ENCODE data around the gene ANKRD40CL.
A peak's percentile ranks its signal among the peaks of the same experiment; 100 is the strongest.

ANKRD40CL gene

GRCh38 chr17:50800196-50800700 lies 32.9 kb upstream of the ANKRD40CL start:
- no peak overlapping the region for H3K27ac Mint-ChIP-seq
- H3K36me3 Mint-ChIP-seq, result no peaks in the 10 kb centered on the region
- no peak overlapping the region for H3K4me3 Mint-ChIP-seq
- peaks cover 15% of the 10 kb centered on the region for H3K27me3 Mint-ChIP-seq
- DNase-seq, result no peak
- CTCF ChIA-PET, result no interaction called here
- H3K4me1 Mint-ChIP-seq, result no peaks in the 10 kb centered on the region
- no peaks in the 10 kb centered on the region for H3K9me3 Mint-ChIP-seq

GRCh38 chr17:50799582-50799981 lies 32.3 kb upstream of the ANKRD40CL start:
- no peak for DNase-seq
- H3K4me1 Mint-ChIP-seq, result no peaks in the 10 kb centered on the region
- CTCF ChIA-PET, result no interaction called here
- H3K4me3 Mint-ChIP-seq, result no peak overlapping the region
- peaks cover 15% of the 10 kb centered on the region for H3K27me3 Mint-ChIP-seq
- H3K27ac Mint-ChIP-seq, result no peak overlapping the region
- no peaks in the 10 kb centered on the region for H3K9me3 Mint-ChIP-seq
- H3K36me3 Mint-ChIP-seq, result no peaks in the 10 kb centered on the region

- H3K4me3 Mint-ChIP-seq, result no peak overlapping the region
- no peak overlapping the region for H3K27ac Mint-ChIP-seq
- no peaks in the 10 kb centered on the region for H3K4me1 Mint-ChIP-seq
- no peaks in the 10 kb centered on the region for H3K36me3 Mint-ChIP-seq
- DNase-seq, result no peak
- peaks cover 15% of the 10 kb centered on the region for H3K27me3 Mint-ChIP-seq
- CTCF ChIA-PET, result no interaction called here
- H3K9me3 Mint-ChIP-seq, result no peaks in the 10 kb centered on the region
Measured at GRCh38 chr17:50798424-50799288, 31.3 kb upstream of the ANKRD40CL start.

- CTCF ChIA-PET, result no interaction called here
- Mint-ChIP-seq H3K27ac (no peak overlapping the region), H3K4me1 (no peaks in the 10 kb centered on the region), H3K4me3 (no peak overlapping the region), H3K27me3 (peaks cover 19% of the 10 kb centered on the region), H3K36me3 (no peaks in the 10 kb centered on the region), H3K9me3 (no peaks in the 10 kb centered on the region)
- no peak for DNase-seq
Measured at GRCh38 chr17:50797135-50797810, 30.0 kb upstream of the ANKRD40CL start.

- Mint-ChIP-seq H3K9me3 (no peaks in the 10 kb centered on the region), H3K27me3 (peaks cover 15% of the 10 kb centered on the region), H3K4me3 (no peak overlapping the region), H3K27ac (no peak overlapping the region), H3K4me1 (no peaks in the 10 kb centered on the region), H3K36me3 (no peaks in the 10 kb centered on the region)
- CTCF ChIA-PET, result no interaction called here
- no peak for DNase-seq
Measured at GRCh38 chr17:50794361-50794760, 27.0 kb upstream of the ANKRD40CL start.

GRCh38 chr17:50793007-50793406 lies 25.7 kb upstream of the ANKRD40CL start:
- peaks cover 1% of the 10 kb centered on the region for H3K4me1 Mint-ChIP-seq
- H3K9me3 Mint-ChIP-seq, result no peaks in the 10 kb centered on the region
- no peak for DNase-seq
- H3K27ac Mint-ChIP-seq, result no peak overlapping the region
- no peak overlapping the region for H3K4me3 Mint-ChIP-seq
- CTCF ChIA-PET, result no interaction called here
- H3K36me3 Mint-ChIP-seq, result no peaks in the 10 kb centered on the region
- H3K27me3 Mint-ChIP-seq, result peaks cover 13% of the 10 kb centered on the region

GRCh38 chr17:50792132-50792531 lies 24.8 kb upstream of the ANKRD40CL start:
- CTCF ChIA-PET, result no interaction called here
- H3K36me3 Mint-ChIP-seq, result no peaks in the 10 kb centered on the region
- H3K4me1 Mint-ChIP-seq, result peaks cover 3% of the 10 kb centered on the region
- DNase-seq, result no peak
- H3K4me3 Mint-ChIP-seq, result no peak overlapping the region
- no peak overlapping the region for H3K27ac Mint-ChIP-seq
- H3K27me3 Mint-ChIP-seq, result peaks cover 15% of the 10 kb centered on the region
- no peaks in the 10 kb centered on the region for H3K9me3 Mint-ChIP-seq

GRCh38 chr17:50790618-50791017 lies 23.3 kb upstream of the ANKRD40CL start:
- no peak for DNase-seq
- Mint-ChIP-seq H3K4me1 (peaks cover 3% of the 10 kb centered on the region), H3K27ac (no peak overlapping the region), H3K9me3 (no peaks in the 10 kb centered on the region), H3K27me3 (peaks cover 24% of the 10 kb centered on the region), H3K36me3 (no peaks in the 10 kb centered on the region), H3K4me3 (no peak overlapping the region)
- CTCF ChIA-PET, result interaction anchor here (1.1 kb wide), 1 partner anchor 36 kb away, joined by 3 read pairs; no protein-coding TSS in a partner anchor

- no peak overlapping the region for H3K4me3 Mint-ChIP-seq
- H3K9me3 Mint-ChIP-seq, result no peaks in the 10 kb centered on the region
- no peak overlapping the region for H3K27ac Mint-ChIP-seq
- peaks cover 52% of the 10 kb centered on the region for H3K27me3 Mint-ChIP-seq
- no peak for DNase-seq
- no peaks in the 10 kb centered on the region for H3K36me3 Mint-ChIP-seq
- H3K4me1 Mint-ChIP-seq, result peaks cover 8% of the 10 kb centered on the region
- CTCF ChIA-PET, result interaction anchor here (0.9 to 6.0 kb wide), 3 partner anchors 29 to 65 kb away, joined by 3 to 54 read pairs (median 3); no protein-coding TSS in a partner anchor
Measured at GRCh38 chr17:50787106-50787505, 19.8 kb upstream of the ANKRD40CL start.

GRCh38 chr17:50785946-50786570 lies 18.7 kb upstream of the ANKRD40CL start:
- Mint-ChIP-seq H3K27ac (no peak overlapping the region), H3K36me3 (no peaks in the 10 kb centered on the region), H3K9me3 (no peaks in the 10 kb centered on the region), H3K4me3 (no peak overlapping the region), H3K4me1 (peaks cover 14% of the 10 kb centered on the region), H3K27me3 (peaks cover 61% of the 10 kb centered on the region)
- CTCF ChIA-PET, result interaction anchor here (0.9 to 6.8 kb wide), 4 partner anchors 15 to 170 kb away, joined by 3 to 54 read pairs (median 21); no protein-coding TSS in a partner anchor
- DNase-seq, result no peak

GRCh38 chr17:50785126-50785525 lies 17.8 kb upstream of the ANKRD40CL start:
- Mint-ChIP-seq H3K27me3 (peaks cover 62% of the 10 kb centered on the region), H3K9me3 (no peaks in the 10 kb centered on the region), H3K4me1 (peaks cover 19% of the 10 kb centered on the region), H3K36me3 (no peaks in the 10 kb centered on the region), H3K27ac (no peak overlapping the region), H3K4me3 (no peak overlapping the region)
- CTCF ChIA-PET, result interaction anchor here (1.0 to 6.8 kb wide), 10 partner anchors 16 to 193 kb away, joined by 3 to 54 read pairs (median 6); partner anchors contain the start of gene WFIKKN2
- no peak for DNase-seq

GRCh38 chr17:50783905-50784304 lies 16.6 kb upstream of the ANKRD40CL start:
- Mint-ChIP-seq H3K27ac (no peak overlapping the region), H3K4me3 (no peak overlapping the region), H3K27me3 (peaks cover 70% of the 10 kb centered on the region), H3K36me3 (no peaks in the 10 kb centered on the region), H3K9me3 (no peaks in the 10 kb centered on the region), H3K4me1 (peaks cover 31% of the 10 kb centered on the region)
- CTCF ChIA-PET, result interaction anchor here (0.6 to 6.8 kb wide), 11 partner anchors 18 to 262 kb away, joined by 3 to 54 read pairs (median 10); no protein-coding TSS in a partner anchor
- no peak for DNase-seq

GRCh38 chr17:50783193-50783660 lies 15.9 kb upstream of the ANKRD40CL start:
- CTCF ChIA-PET, result interaction anchor here (0.9 to 6.8 kb wide), 21 partner anchors 11 to 370 kb away, joined by 3 to 54 read pairs (median 5); partner anchors contain the start of genes ANKRD40CL and NME1
- H3K27ac Mint-ChIP-seq, result no peak overlapping the region
- H3K4me1 Mint-ChIP-seq, result peaks cover 33% of the 10 kb centered on the region
- no peaks in the 10 kb centered on the region for H3K9me3 Mint-ChIP-seq
- H3K36me3 Mint-ChIP-seq, result no peaks in the 10 kb centered on the region
- H3K4me3 Mint-ChIP-seq, result no peak overlapping the region
- peaks cover 77% of the 10 kb centered on the region for H3K27me3 Mint-ChIP-seq
- DNase-seq, result peak; percentile 84

- Mint-ChIP-seq H3K9me3 (no peaks in the 10 kb centered on the region), H3K36me3 (no peaks in the 10 kb centered on the region), H3K27me3 (peaks cover 82% of the 10 kb centered on the region), H3K4me3 (no peak overlapping the region), H3K4me1 (peaks cover 30% of the 10 kb centered on the region), H3K27ac (no peak overlapping the region)
- DNase-seq, result no peak
- CTCF ChIA-PET, result interaction anchor here (6.0 to 6.8 kb wide), 2 partner anchors 62 to 175 kb away, joined by 39 to 54 read pairs; no protein-coding TSS in a partner anchor
Measured at GRCh38 chr17:50781167-50781566, 13.8 kb upstream of the ANKRD40CL start.

Measured in activated naive CD4-positive, alpha-beta T cell treated with anti-CD3 and anti-CD28 coated beads, Interleukin-2, amount 10 ng/mL, durations not matched to agents 7 days and 5 days (primary cell).